Transverse colon (tissue), 4 donors: Measurements from ENCODE around the gene SUPT5H. TPM values are rescaled to one million over a fixed set of nuclear protein-coding genes. Genes with fewer than 3 reads are reported as not detected.

Experiments used
- DNase-seq: peaks from one replicate; pipeline ENCODE4 v3.0.0-alpha.2; 2019
- H3K27ac ChIP-seq, 4 donors: fragments of 200-600 bp; sonication (generic); 2 replicates each; pipeline ENCODE4 v1.5.1; 2016 to 2018; ENCODE audit warnings: inconsistent platforms in 4 of 4
- H3K27me3 ChIP-seq: fragments of 200-600 bp; sonication (generic); 2 replicates; pipeline ENCODE4 v1.5.1; 2017; ENCODE audit warnings: inconsistent platforms
- H3K36me3 ChIP-seq, 4 donors: fragments of 200-600 bp; sonication (generic); 2 replicates each; pipeline ENCODE4 v1.5.1; 2017 to 2019; ENCODE audit warnings: inconsistent platforms in 4 of 4
- H3K4me1 ChIP-seq, 4 donors: fragments of 200-600 bp; sonication (generic); 2 replicates each; pipeline ENCODE4 v1.5.1; 2017 to 2020; ENCODE audit warnings: inconsistent platforms in 4 of 4
- H3K4me3 ChIP-seq, 4 donors: fragments of 200-600 bp; sonication (generic); 1 replicate in 1 of 4; 2 replicates in 3 of 4; pipeline versions ENCODE4 v1.5.1 to v1.6.1; 2017 to 2019; ENCODE audit warnings: inconsistent platforms in 4 of 4
- H3K9me3 ChIP-seq, 2 donors: fragments of 200-600 bp; sonication (generic); 2 replicates each; pipeline ENCODE4 v1.5.1; 2017 to 2019; ENCODE audit warnings: inconsistent platforms in 2 of 2
- EP300 ChIP-seq: sonication (generic); formaldehyde crosslinking; IDR thresholded peaks from one replicate; pipeline ENCODE4 v1.6.1; 2017; ENCODE audit warnings: antibody characterized with exemption, low read depth
- POLR2A ChIP-seq: fragments of 450-650 bp; IDR thresholded peaks from one replicate; pipeline ENCODE4 v1.6.1; 2016; ENCODE audit warnings: antibody characterized with exemption, mild to moderate bottlenecking, moderate library complexity
- POLR2AphosphoS5 ChIP-seq, 3 donors: sonication (generic); formaldehyde crosslinking; IDR thresholded peaks; one replicate each; pipeline ENCODE4 v1.6.1; 2016; ENCODE audit warnings: antibody characterized with exemption in 3 of 3
- WGBS, 2 donors: methylation state at CpG; one replicate each; pipeline ENCODE4 v1.1.5; 2018; ENCODE audit warnings: low coverage in 1 of 2; 5-methylcytosine and 5-hydroxymethylcytosine counted together
- in situ Hi-C, 4 donors: fragments of 200-750 bp; cut with MboI; loops; one replicate each; pipeline versions ENCODE4 v1.15.0 to v1.15.1; 2017; ENCODE audit warnings: low sequenced_read_pairs in 3 of 4, low pct_ligation_motif_present in 1 of 4, low pct_unique_long_range_greater_than_20kb in 1 of 4
- intact Hi-C: fragments of 100-400 bp; cut with DNase I; formaldehyde crosslinking; loops from one replicate; pipeline ENCODE4 v1.15.1; 2023; ENCODE audit warnings: low total_unique reads
- total RNA-seq, 4 donors: library from RNA; depleted of rRNA; stranded (reverse); fragments of >200 nt; gene quantifications; one replicate each; pipeline ENCODE4 v1.1.0, GENCODE V29; 2016
- TF ChIP-seq, protein P1 (sequence below), 5 experiments: fragments of 200-600 bp in 3 of 5; fragments of 450-650 bp in 2 of 5; sonication (generic) in 3 of 5; IDR thresholded peaks; 1 replicate in 2 of 5; 2 replicates in 3 of 5; pipeline ENCODE4 v1.5.1; 2016 to 2017; ENCODE audit warnings: antibody characterized with exemption in 5 of 5, inconsistent platforms in 3 of 5, mild to moderate bottlenecking in 2 of 5, moderate library complexity in 1 of 5

SUPT5H gene
- total RNA-seq, 4 donors from 2014 or later = 97.1 to 161 (median 125) TPM

- Histone ChIP-seq H3K27me3 (peaks cover 96% of the 10 kb centered on the region), H3K4me1 (peaks cover 11 to 30% (median 27%) of the 10 kb centered on the region in 4 donors), H3K4me3 (no peak overlapping the region), H3K36me3 (no peaks in the 10 kb centered on the region), H3K9me3 (no peaks in the 10 kb centered on the region), H3K27ac (no peak overlapping the region)
- intact Hi-C loops (no loop called here), in situ Hi-C loops (no loop called here)
- TF ChIP-seq, protein P1, sequence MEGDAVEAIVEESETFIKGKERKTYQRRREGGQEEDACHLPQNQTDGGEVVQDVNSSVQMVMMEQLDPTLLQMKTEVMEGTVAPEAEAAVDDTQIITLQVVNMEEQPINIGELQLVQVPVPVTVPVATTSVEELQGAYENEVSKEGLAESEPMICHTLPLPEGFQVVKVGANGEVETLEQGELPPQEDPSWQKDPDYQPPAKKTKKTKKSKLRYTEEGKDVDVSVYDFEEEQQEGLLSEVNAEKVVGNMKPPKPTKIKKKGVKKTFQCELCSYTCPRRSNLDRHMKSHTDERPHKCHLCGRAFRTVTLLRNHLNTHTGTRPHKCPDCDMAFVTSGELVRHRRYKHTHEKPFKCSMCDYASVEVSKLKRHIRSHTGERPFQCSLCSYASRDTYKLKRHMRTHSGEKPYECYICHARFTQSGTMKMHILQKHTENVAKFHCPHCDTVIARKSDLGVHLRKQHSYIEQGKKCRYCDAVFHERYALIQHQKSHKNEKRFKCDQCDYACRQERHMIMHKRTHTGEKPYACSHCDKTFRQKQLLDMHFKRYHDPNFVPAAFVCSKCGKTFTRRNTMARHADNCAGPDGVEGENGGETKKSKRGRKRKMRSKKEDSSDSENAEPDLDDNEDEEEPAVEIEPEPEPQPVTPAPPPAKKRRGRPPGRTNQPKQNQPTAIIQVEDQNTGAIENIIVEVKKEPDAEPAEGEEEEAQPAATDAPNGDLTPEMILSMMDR (IDR thresholded peaks at IDR 0.05) = peak; percentile 38 to 86 (median 73)
- TF ChIP-seq EP300 (no peak), POLR2A (no peak)
- 52 to 70% methylated on average over 2 to 24 of the region's 69 CpGs for WGBS, 2 donors
- DNase-seq = peak; percentile 63
Measured at GRCh38 chr19:39502640-39503417, 57.4 kb downstream of the SUPT5H start.

DNA sequence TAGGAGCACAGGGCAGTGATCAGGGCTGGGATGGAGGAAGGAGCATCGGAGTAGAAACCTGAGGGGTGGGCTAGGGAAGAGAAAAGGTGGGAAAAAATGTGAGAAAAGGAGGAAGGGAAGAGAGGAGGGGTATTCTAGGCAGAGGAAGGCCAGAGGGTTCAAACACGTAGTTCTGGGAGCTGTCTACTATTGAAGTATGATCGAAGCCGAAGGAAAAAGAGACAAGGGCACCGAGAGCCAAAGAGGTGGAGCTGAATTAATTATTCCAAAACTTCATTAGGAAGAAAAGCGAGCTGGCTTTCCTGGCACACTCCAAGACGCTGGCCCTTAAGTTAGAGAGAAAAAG, 61.2 kb downstream of the SUPT5H start:
- peaks cover 0 to 13% (median 12%) of the 10 kb centered on the region in 4 donors for H3K4me1 ChIP-seq
- intact Hi-C loops (no loop called here), in situ Hi-C loops (no loop called here)
- no peak overlapping the region for H3K27ac ChIP-seq
- peak overlapping the region in 1 of 4 donors; percentile 56 for H3K4me3 ChIP-seq
- H3K27me3 ChIP-seq = peaks cover 94% of the 10 kb centered on the region
- H3K9me3 ChIP-seq = no peaks in the 10 kb centered on the region
- H3K36me3 ChIP-seq = no peaks in the 10 kb centered on the region
- DNase-seq = no peak
- 69 to 85% methylated on average over 5 to 7 of the region's 7 CpGs for WGBS, 2 donors
- TF ChIP-seq, protein P1 (IDR thresholded peaks at IDR 0.05) = no peak
- TF ChIP-seq POLR2A = no peak
- no peak for TF ChIP-seq EP300

GRCh38 chr19:39506944-39507714, 61.7 kb downstream of the SUPT5H start:
- in situ Hi-C loops = no loop called here
- Histone ChIP-seq H3K4me1 (peaks cover 0 to 13% (median 12%) of the 10 kb centered on the region in 4 donors), H3K27ac (no peak overlapping the region), H3K27me3 (peaks cover 95% of the 10 kb centered on the region), H3K36me3 (no peaks in the 10 kb centered on the region), H3K4me3 (peak overlapping the region in 3 of 4 donors; percentile 12 to 56 (median 34)), H3K9me3 (no peaks in the 10 kb centered on the region)
- intact Hi-C loops = no loop called here
- DNase-seq = no peak
- WGBS, 2 donors = 10% methylated on average over 38 of the region's 96 CpGs; no CpG with 5 or more reads in 1 of the 2 donors
- TF ChIP-seq, protein P1 (IDR thresholded peaks at IDR 0.05) = no peak
- TF ChIP-seq EP300 (no peak), POLR2AphosphoS5 (IDR thresholded peaks at IDR 0.05) (no peak), POLR2A (no peak)

- Histone ChIP-seq H3K9me3 (no peaks in the 10 kb centered on the region), H3K4me3 (peak overlapping the region in 2 of 4 donors; percentile 34 to 56), H3K27me3 (peaks cover 95% of the 10 kb centered on the region), H3K36me3 (no peaks in the 10 kb centered on the region), H3K4me1 (peaks cover 0 to 12% (median 10%) of the 10 kb centered on the region in 4 donors), H3K27ac (no peak overlapping the region)
- in situ Hi-C loops = no loop called here
- TF ChIP-seq, protein P1 (IDR thresholded peaks at IDR 0.05) = no peak
- TF ChIP-seq POLR2AphosphoS5 (IDR thresholded peaks at IDR 0.05) (no peak), POLR2A (no peak), EP300 (no peak)
- DNase-seq = no peak
- intact Hi-C loops = no loop called here
- WGBS, 2 donors = 44 to 65% methylated on average over 6 to 24 of the region's 24 CpGs
Measured at GRCh38 chr19:39507715-39508364, 62.5 kb downstream of the SUPT5H start.
